IMR-90 (cell line): ENCODE results near the gene TRIM33. TPM values are rescaled to one million over a fixed set of nuclear protein-coding genes. Genes with fewer than 3 reads are reported as not detected.

Experiments used
- ATAC-seq: fragments of 200-7000 bp; cut with Tn5 transposase; 2 replicates; pipeline ENCODE4 v1.9.1; 2020; ENCODE audit warnings: low read depth, mild to moderate bottlenecking, moderate library complexity
- BruUV-seq: library from RNA; stranded (reverse); fragments of 400-500 nt; replicated peaks from 2 replicates; lab custom pipeline; 2021; lab: Mats Ljungman, UMichigan
- CTCF ChIA-PET: fragments of 300-600 bp; formaldehyde crosslinking; extraction: SDS; loops from one replicate; lab custom pipeline; 2021; ENCODE audit warnings: antibody characterized with exemption; lab: Yijun Ruan, JAX
- POLR2A ChIA-PET: fragments of 300-600 bp; sonication (Branson Sonifier 250); formaldehyde crosslinking; loops from one replicate; lab custom pipeline; 2022; ENCODE audit warnings: antibody characterized with exemption; ENCODE audit not compliant: unreplicated experiment; lab: Charles Lee
- DNase-seq: peaks from one replicate; pipeline ENCODE4 v3.0.0; 2013
- H2AFZ ChIP-seq: replicated peaks from 2 replicates; pipeline ENCODE3; 2013; ENCODE audit warnings: low read length, mild to moderate bottlenecking; ENCODE audit not compliant: poor library complexity
- H2AK5ac ChIP-seq: 2 replicates; pipeline ENCODE4 v1.6.1; 2013; ENCODE audit warnings: low read depth, low read length, inconsistent platforms
- H2AK9ac ChIP-seq: replicated peaks from 2 replicates; pipeline ENCODE3; 2013; ENCODE audit warnings: mild to moderate bottlenecking, low read depth, low read length, moderate library complexity; ENCODE audit not compliant: poor library complexity
- H2BK120ac ChIP-seq: 2 replicates; pipeline ENCODE4 v1.6.1; 2013; ENCODE audit warnings: low read depth, low read length, inconsistent platforms
- H2BK15ac ChIP-seq: 3 replicates; pipeline ENCODE4 v1.6.1; 2013; ENCODE audit warnings: low read depth, low read length, inconsistent platforms
- H2BK20ac ChIP-seq: 2 replicates; pipeline ENCODE4 v1.6.1; 2013; ENCODE audit warnings: low read depth, mild to moderate bottlenecking, inconsistent platforms, low read length, moderate library complexity
- H2BK5ac ChIP-seq: 2 replicates; pipeline ENCODE4 v1.6.1; 2013; ENCODE audit warnings: mild to moderate bottlenecking, low read depth, low read length, inconsistent platforms; ENCODE audit not compliant: poor library complexity, severe bottlenecking
- H3K14ac ChIP-seq: replicated peaks from 2 replicates; pipeline ENCODE4 v1.6.1; 2013; ENCODE audit warnings: low read depth, low read length, inconsistent platforms
- H3K18ac ChIP-seq: 2 replicates; pipeline ENCODE4 v1.6.1; 2013; ENCODE audit warnings: low read depth, low read length, control low read depth
- H3K23ac ChIP-seq: 2 replicates; pipeline ENCODE4 v1.6.1; 2013; ENCODE audit warnings: low read depth, low read length, inconsistent platforms
- H3K27ac ChIP-seq: 2 replicates; pipeline ENCODE4 v1.5.1; 2013; ENCODE audit warnings: mild to moderate bottlenecking, control low read depth, low read length; ENCODE audit not compliant: insufficient read depth
- H3K27me3 ChIP-seq: 2 replicates; pipeline ENCODE4 v1.6.1; 2013; ENCODE audit warnings: low read length; ENCODE audit not compliant: control insufficient read depth, insufficient read depth
- H3K36me3 ChIP-seq: 2 replicates; pipeline ENCODE4 v1.6.1; 2013; ENCODE audit warnings: low read length, mixed read lengths; ENCODE audit not compliant: control insufficient read depth, insufficient read depth
- H3K4ac ChIP-seq: 2 replicates; pipeline ENCODE4 v1.6.1; 2013; ENCODE audit warnings: low read depth, low read length, inconsistent platforms
- H3K4me1 ChIP-seq: 2 replicates; pipeline ENCODE4 v1.6.1; 2013; ENCODE audit warnings: low read length, mixed read lengths; ENCODE audit not compliant: control insufficient read depth, insufficient read depth
- H3K4me2 ChIP-seq: 2 replicates; pipeline ENCODE4 v1.6.1; 2013; ENCODE audit warnings: low read depth, mild to moderate bottlenecking, control low read depth, low read length, moderate library complexity
- H3K4me3 ChIP-seq: 2 replicates; pipeline ENCODE4 v1.5.1; 2013; ENCODE audit warnings: low read depth, mild to moderate bottlenecking, control low read depth, low read length, moderate library complexity; ENCODE audit not compliant: insufficient read depth
- H3K56ac ChIP-seq: 2 replicates; pipeline ENCODE4 v1.6.1; 2013; ENCODE audit warnings: low read length, inconsistent platforms; ENCODE audit not compliant: insufficient read depth; ENCODE audit errors: extremely low read depth
- H3K79me1 ChIP-seq, 2 experiments: 2 replicates each; pipeline ENCODE4 v1.6.1; 2013; ENCODE audit warnings: low read length in 2 of 2, inconsistent platforms in 1 of 2, low read depth in 1 of 2
- H3K9ac ChIP-seq: 2 replicates; pipeline ENCODE4 v1.6.1; 2013; ENCODE audit warnings: low read depth, low read length, control low read depth
- H3K9me1 ChIP-seq: 2 replicates; pipeline ENCODE4 v1.6.1; 2013; ENCODE audit warnings: low read length, inconsistent platforms; ENCODE audit not compliant: insufficient read depth
- H3K9me3 ChIP-seq: 2 replicates; pipeline ENCODE4 v1.6.1; 2013; ENCODE audit warnings: low read length; ENCODE audit not compliant: control insufficient read depth, insufficient read depth
- H4K20me1 ChIP-seq: 2 replicates; pipeline ENCODE4 v1.6.1; 2013; ENCODE audit warnings: low read length, inconsistent platforms; ENCODE audit not compliant: insufficient read depth
- H4K5ac ChIP-seq: 2 replicates; pipeline ENCODE4 v1.6.1; 2013; ENCODE audit warnings: mild to moderate bottlenecking, low read depth, low read length, control low read depth
- H4K8ac ChIP-seq, 2 experiments: 2 replicates each; pipeline ENCODE4 v1.6.1; 2013; ENCODE audit warnings: low read depth in 2 of 2, low read length in 2 of 2, control low read depth in 1 of 2, inconsistent platforms in 1 of 2
- H4K91ac ChIP-seq: 2 replicates; pipeline ENCODE4 v1.6.1; 2013; ENCODE audit warnings: low read depth, low read length, inconsistent platforms; ENCODE audit not compliant: insufficient read depth
- BHLHE40 ChIP-seq: fragments of 150-350 bp; IDR thresholded peaks from 2 replicates; pipeline ENCODE4 v1.6.1; 2016; ENCODE audit warnings: mild to moderate bottlenecking, low read depth, low read length
- CEBPB ChIP-seq: IDR thresholded peaks from 2 replicates; pipeline ENCODE4 v1.6.1; 2012; ENCODE audit warnings: low read depth, low read length, improper control_type of control experiment
- CHD1 ChIP-seq: IDR thresholded peaks from 2 replicates; pipeline ENCODE4 v1.6.1; 2012; ENCODE audit warnings: low read depth, low read length, improper control_type of control experiment
- CTCF ChIP-seq: conservative IDR thresholded peaks from 2 replicates; pipeline ENCODE4 v1.5.1; 2012; ENCODE audit warnings: mild to moderate bottlenecking, low read depth, low read length, improper control_type of control experiment
- ELK1 ChIP-seq: fragments of 150-350 bp; IDR thresholded peaks from 2 replicates; pipeline ENCODE4 v1.6.1; 2016; ENCODE audit warnings: low read depth, mild to moderate bottlenecking, low read length, moderate library complexity, borderline replicate concordance
- FOS ChIP-seq: fragments of 150-350 bp; IDR thresholded peaks from 2 replicates; pipeline ENCODE4 v1.6.1; 2016; ENCODE audit warnings: low read depth, low read length
- MAFK ChIP-seq: IDR thresholded peaks from 2 replicates; pipeline ENCODE4 v1.6.1; 2012; ENCODE audit warnings: low read depth, low read length, improper control_type of control experiment
- MAZ ChIP-seq: IDR thresholded peaks from 2 replicates; pipeline ENCODE4 v1.6.1; 2012; ENCODE audit warnings: low read depth, mild to moderate bottlenecking, low read length, improper control_type of control experiment, moderate library complexity, borderline replicate concordance
- MXI1 ChIP-seq: IDR thresholded peaks from 2 replicates; pipeline ENCODE4 v1.6.1; 2012; ENCODE audit warnings: low read depth, mild to moderate bottlenecking, low read length, moderate library complexity, borderline replicate concordance
- NFE2L2 ChIP-seq: fragments of 150-350 bp; IDR thresholded peaks from 2 replicates; pipeline ENCODE4 v1.6.1; 2016; ENCODE audit warnings: low read depth, mild to moderate bottlenecking, low read length
- POLR2A ChIP-seq: IDR thresholded peaks from 2 replicates; pipeline ENCODE4 v1.6.1; 2012; ENCODE audit warnings: mild to moderate bottlenecking, low read depth, low read length
- RAD21 ChIP-seq: IDR thresholded peaks from 2 replicates; pipeline ENCODE4 v1.6.1; 2012; ENCODE audit warnings: low read length, improper control_type of control experiment
- RCOR1 ChIP-seq: IDR thresholded peaks from 2 replicates; pipeline ENCODE4 v1.6.1; 2012; ENCODE audit warnings: mild to moderate bottlenecking, low read length, improper control_type of control experiment; ENCODE audit not compliant: insufficient replicate concordance
- RFX5 ChIP-seq: IDR thresholded peaks from 2 replicates; pipeline ENCODE4 v1.8.0; 2012; ENCODE audit warnings: low read depth, mild to moderate bottlenecking, low read length, moderate library complexity
- SMC3 ChIP-seq: fragments of 150-350 bp; IDR thresholded peaks from 2 replicates; pipeline ENCODE4 v1.6.1; 2016; ENCODE audit warnings: low read depth, mild to moderate bottlenecking, antibody characterized with exemption, low read length, moderate library complexity
- USF2 ChIP-seq: fragments of 150-350 bp; IDR thresholded peaks from 2 replicates; pipeline ENCODE4 v1.6.1; 2017; ENCODE audit warnings: mild to moderate bottlenecking, antibody characterized with exemption, low read length, low read depth
- WGBS, 2 experiments: methylation state at CpG; one replicate each; pipeline versions ENCODE4 v1.1.5 to v1.1.7; 2013; ENCODE audit warnings: missing lambda C conversion rate in 2 of 2; ENCODE audit not compliant: insufficient read length in 1 of 2; ENCODE audit errors: extremely low coverage in 2 of 2; 5-methylcytosine and 5-hydroxymethylcytosine counted together
- dilution Hi-C: fragments of 300-500 bp; cut with HindIII; formaldehyde crosslinking; loops from one replicate; pipeline ENCODE4 v1.14.3; 2018; ENCODE audit warnings: low sequenced_read_pairs; ENCODE audit not compliant: unreplicated experiment
- in situ Hi-C: fragments of 300-500 bp; cut with MboI; formaldehyde crosslinking; loops from 3 replicates; pipeline ENCODE4 v1.14.3; 2019; ENCODE audit warnings: low sequenced_read_pairs, inconsistent platforms, mixed read lengths
- intact Hi-C: fragments of 100-400 bp; cut with micrococcal nuclease; formaldehyde crosslinking; loops from 2 replicates; pipeline ENCODE4 v1.10.0; 2022
- polyA plus RNA-seq, 3 experiments: library from polyadenylated mRNA; depleted of rRNA; stranded (reverse); fragments of >200 nt; gene quantifications; 2 replicates each; pipeline ENCODE4 v1.2.3, GENCODE V29; 2012; ENCODE audit warnings: low replicate concordance in 1 of 3
- total RNA-seq: library from RNA; depleted of rRNA; stranded (reverse); fragments of >200 nt; gene quantifications from 2 replicates; pipeline ENCODE4 v1.2.3, GENCODE V29; 2012

Gene TRIM33
- total and polyA plus RNA-seq, 2 of the 4 experiments (the other 2 are of a cell fraction): 9.5 to 40.1 TPM

GRCh38 chr1:114554577-114554976 lies 43.6 kb upstream of the TRIM33 start:
- no peak overlapping the region for H2AK5ac ChIP-seq

More at GRCh38 chr1:114554577-114554976, 43.6 kb upstream of the TRIM33 start:
- Histone ChIP-seq H2AK9ac (no peak overlapping the region), H2BK5ac (no peak overlapping the region), H3K27me3 (no peaks in the 10 kb centered on the region), H3K9me1 (no peaks in the 10 kb centered on the region), H4K5ac (no peak overlapping the region), H3K4ac (no peak overlapping the region), H3K4me3 (no peak overlapping the region), H3K18ac (no peak overlapping the region), H2BK20ac (no peak overlapping the region), H3K23ac (no peak overlapping the region), H3K4me1 (no peaks in the 10 kb centered on the region), H3K27ac (no peak overlapping the region), H2BK120ac (no peak overlapping the region), H2BK15ac (no peak overlapping the region), H2AFZ (no peak overlapping the region), H4K8ac (no peak overlapping the region), H3K4me2 (no peak overlapping the region), H3K9me3 (no peaks in the 10 kb centered on the region), H3K79me1 (no peaks in the 10 kb centered on the region), H3K56ac (no peak overlapping the region), H3K14ac (no peak overlapping the region), H3K36me3 (no peaks in the 10 kb centered on the region), H4K91ac (no peak overlapping the region), H3K9ac (no peak overlapping the region), H4K20me1 (no peaks in the 10 kb centered on the region)
- ChIA-PET POLR2A (no interaction called here), CTCF (interaction anchor here (0.8 kb wide), 1 partner anchor 14 kb away, joined by 3 read pairs; no protein-coding TSS in a partner anchor)
- intact Hi-C loops: no loop called here
- no peak for DNase-seq
- no peak for TF ChIP-seq MAFK
- TF ChIP-seq FOS: no peak
- TF ChIP-seq ELK1: no peak
- TF ChIP-seq POLR2A: no peak
- TF ChIP-seq RAD21: no peak
- no peak for TF ChIP-seq RCOR1
- TF ChIP-seq NFE2L2: no peak
- TF ChIP-seq SMC3: no peak
- no peak for TF ChIP-seq BHLHE40
- no peak for TF ChIP-seq CHD1
- TF ChIP-seq USF2: no peak
- no peak for TF ChIP-seq RFX5
- TF ChIP-seq CEBPB: no peak
- no peak for TF ChIP-seq CTCF
- no peak for TF ChIP-seq MAZ
- no peak for TF ChIP-seq MXI1
- in situ Hi-C loops: no loop called here
- BruUV-seq: no TSS peak
- dilution Hi-C loops: no loop called here
- ATAC-seq: no peak
- WGBS, 2 experiments: 81% methylated on average over 2 of the region's 2 CpGs; no CpG with 5 or more reads in 1 of the 2 experiments
